AG10803 (cell line): Measurements from ENCODE around the gene RBM20.

Experiments used
- DNase-seq: peaks from one replicate; pipeline ENCODE4 v3.0.0; 2010; ENCODE audit warnings: low read depth
- H3K4me3 ChIP-seq: 2 replicates; pipeline ENCODE4 v1.5.1; 2011; ENCODE audit warnings: mild to moderate bottlenecking, low read length, control low read depth
- CTCF ChIP-seq: conservative IDR thresholded peaks from 2 replicates; pipeline ENCODE4 v1.5.1; 2011; ENCODE audit warnings: mild to moderate bottlenecking, low read length, control low read depth, inconsistent platforms

The RBM20 gene

GRCh38 chr10:110794808-110795207 is 150.7 kb downstream of the RBM20 start:
- H3K4me3 ChIP-seq: no peak overlapping the region
- TF ChIP-seq CTCF: no peak
- no peak for DNase-seq

DNA sequence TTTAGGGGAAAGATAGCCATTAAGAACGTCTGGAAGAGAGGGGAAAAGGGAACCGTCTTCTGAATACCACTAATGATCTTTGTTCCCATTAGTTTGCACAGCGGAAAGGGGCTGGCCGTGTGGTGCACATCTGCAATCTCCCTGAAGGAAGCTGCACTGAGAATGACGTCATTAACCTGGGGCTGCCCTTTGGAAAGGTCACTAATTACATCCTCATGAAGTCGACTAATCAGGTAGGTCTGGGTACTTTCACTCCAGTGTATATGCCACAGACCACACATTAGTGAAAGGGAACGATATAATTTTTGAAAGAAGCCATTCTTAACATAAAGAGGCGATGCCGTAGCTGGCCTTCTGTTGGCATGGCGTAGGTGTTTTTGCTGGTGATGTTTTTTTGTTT is 153.3 kb downstream of the RBM20 start:
- DNase-seq: no peak
- no peak overlapping the region for H3K4me3 ChIP-seq
- TF ChIP-seq CTCF: no peak

DNA sequence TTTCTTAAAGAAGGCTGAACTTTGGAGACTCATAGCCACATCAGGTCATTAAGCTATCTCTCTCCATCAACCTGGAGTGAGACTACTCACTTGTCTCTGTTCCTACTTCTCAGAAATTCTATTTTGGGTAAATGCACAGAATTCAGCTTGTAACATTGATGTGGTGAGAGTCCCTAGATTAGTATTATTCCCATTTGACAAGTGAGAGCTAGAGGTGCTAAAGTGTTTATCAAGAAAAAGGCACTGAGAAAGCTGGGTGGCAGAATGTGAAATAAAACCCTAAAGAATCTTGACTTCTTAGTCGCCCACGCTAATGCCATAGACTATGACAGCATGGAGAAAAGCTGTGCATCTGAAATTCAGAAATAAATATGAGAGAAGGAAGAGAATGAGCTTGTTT is 154.2 kb downstream of the RBM20 start:
- TF ChIP-seq CTCF: no peak

DNA sequence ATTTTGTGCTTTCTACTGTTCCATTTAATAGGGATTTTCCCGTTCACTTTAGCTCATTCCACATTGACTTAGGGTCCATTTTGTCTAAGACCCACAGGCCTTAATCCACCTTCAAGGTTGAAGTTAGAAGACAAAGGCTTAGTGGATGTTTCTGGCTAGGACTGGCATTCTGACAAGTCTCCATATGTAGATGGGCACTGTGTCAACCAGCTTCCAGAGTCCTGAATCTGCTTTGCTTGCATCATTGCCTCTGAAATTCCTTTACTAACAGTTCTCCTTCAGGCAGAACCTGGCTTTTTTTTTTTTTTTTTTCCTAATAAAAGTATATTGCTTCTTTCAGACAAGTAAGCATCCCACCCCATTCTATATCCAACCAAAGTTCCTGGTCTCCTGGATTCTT is 158.0 kb downstream of the RBM20 start:
- peak; percentile 88 for DNase-seq
- H3K4me3 ChIP-seq: no peak overlapping the region
- no peak for TF ChIP-seq CTCF

More for the DNA sequence above, 154.2 kb downstream of the RBM20 start:
- H3K4me3 ChIP-seq: no peak overlapping the region
- no peak for DNase-seq

DNA sequence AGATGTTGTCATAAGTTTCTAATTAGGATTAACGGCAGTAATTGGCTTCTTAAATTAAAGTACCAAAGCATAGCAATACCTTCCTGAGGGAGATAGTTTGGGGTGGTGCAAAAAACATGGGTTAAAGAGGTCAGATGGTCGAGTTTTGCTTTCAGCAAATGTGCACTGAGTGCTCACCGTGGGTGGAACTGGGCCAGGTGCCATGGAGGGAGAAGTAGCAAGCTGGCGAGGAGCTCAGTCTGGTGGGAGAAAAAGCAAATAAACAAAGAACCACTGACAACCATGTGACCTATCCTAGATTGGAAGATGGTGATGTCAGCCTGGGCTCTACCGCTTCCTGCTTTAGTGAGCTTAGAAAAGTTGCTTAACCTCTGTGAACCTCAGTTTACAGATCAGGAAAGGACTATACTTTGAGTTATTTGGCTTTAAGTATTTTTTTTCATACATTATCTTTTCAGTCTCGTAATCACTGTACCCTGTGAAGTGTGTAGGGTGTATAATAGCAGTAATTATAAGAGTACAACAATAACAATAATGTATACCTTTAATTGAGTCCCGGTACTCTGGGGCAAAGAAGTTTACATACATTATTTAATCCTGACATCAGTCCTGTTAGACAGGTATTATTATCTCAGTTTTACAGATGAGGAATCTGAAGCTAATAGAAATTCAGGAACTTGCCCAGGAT is 158.6 kb downstream of the RBM20 start:
- H3K4me3 ChIP-seq: peak overlapping the region; percentile 12; the same call in 1 of the 2 replicates
- DNase-seq: peak; percentile 81
- no peak for TF ChIP-seq CTCF

DNA sequence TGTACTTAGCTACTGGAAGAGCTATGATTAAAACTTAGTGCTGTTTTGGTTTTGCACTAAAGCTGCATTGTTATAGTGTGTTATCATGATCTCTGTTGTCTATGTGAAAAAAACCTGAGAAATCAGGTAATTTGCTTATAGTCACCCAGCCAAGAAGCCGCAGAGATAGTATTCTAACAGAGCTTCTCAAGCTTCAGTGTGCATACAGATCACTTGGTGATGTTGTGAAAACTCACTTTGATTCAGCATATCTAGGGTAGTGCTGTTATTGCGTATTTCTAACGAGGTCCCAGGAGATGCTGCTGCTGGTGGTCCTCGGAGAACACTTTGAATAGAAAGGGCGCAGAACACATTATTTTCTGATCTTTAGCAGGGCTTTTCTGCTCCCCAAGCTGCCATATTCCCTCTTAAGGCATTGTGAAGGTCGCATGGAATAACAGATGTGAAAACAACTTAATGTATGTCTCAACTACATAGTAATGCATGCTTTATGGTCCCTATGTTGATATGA is 159.2 kb downstream of the RBM20 start:
- no peak overlapping the region for H3K4me3 ChIP-seq
- no peak for TF ChIP-seq CTCF
- DNase-seq: no peak

DNA sequence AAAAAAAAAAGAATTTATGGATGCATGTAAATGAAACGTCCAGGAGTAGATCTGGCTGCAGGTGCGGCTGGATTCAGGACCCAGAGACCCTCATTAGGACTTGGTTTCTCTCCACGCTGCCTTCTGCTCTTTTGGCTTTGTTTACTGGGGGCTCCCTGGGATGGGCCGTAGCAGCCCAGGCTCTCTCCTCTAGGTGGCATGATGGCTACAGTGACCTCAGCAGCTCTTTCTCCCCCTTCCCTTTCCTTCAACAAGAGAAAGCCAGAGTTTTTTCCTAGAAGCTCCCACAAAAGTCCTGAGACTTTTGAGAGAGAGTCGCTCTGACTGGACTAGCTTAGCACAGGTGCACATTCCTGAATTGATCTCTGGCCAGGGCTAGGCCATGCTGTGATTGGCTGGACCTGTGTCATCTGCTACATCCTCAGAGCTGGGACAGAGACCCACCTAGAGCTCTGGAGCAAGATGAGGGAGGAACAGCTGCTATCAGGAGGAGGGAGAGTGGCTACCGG is 159.7 kb downstream of the RBM20 start:
- peak; percentile 54 for DNase-seq
- peak; percentile 84 for TF ChIP-seq CTCF
- no peak overlapping the region for H3K4me3 ChIP-seq
